Suprapubic skin (tissue), 4 donors: ENCODE data around the gene PLCB1.

Experiments
- CTCF ChIP-seq, 2 donors: fragments of 200-600 bp in 1 of 2; fragments of 450-650 bp in 1 of 2; sonication (generic) in 1 of 2; IDR thresholded peaks; one replicate each; pipeline ENCODE4 v1.5.1; 2016 to 2019; ENCODE audit warnings: antibody characterized with exemption in 2 of 2, mild to moderate bottlenecking in 1 of 2, moderate library complexity in 1 of 2
- POLR2A ChIP-seq, 2 donors: fragments of 450-650 bp; IDR thresholded peaks; one replicate each; pipeline ENCODE4 v1.6.1; 2017; ENCODE audit warnings: antibody characterized with exemption in 2 of 2, mild to moderate bottlenecking in 2 of 2, moderate library complexity in 2 of 2
- POLR2AphosphoS5 ChIP-seq, 3 donors: sonication (generic); formaldehyde crosslinking; IDR thresholded peaks; one replicate each; pipeline ENCODE4 v1.6.1; 2017; ENCODE audit warnings: antibody characterized with exemption in 3 of 3

DNA sequence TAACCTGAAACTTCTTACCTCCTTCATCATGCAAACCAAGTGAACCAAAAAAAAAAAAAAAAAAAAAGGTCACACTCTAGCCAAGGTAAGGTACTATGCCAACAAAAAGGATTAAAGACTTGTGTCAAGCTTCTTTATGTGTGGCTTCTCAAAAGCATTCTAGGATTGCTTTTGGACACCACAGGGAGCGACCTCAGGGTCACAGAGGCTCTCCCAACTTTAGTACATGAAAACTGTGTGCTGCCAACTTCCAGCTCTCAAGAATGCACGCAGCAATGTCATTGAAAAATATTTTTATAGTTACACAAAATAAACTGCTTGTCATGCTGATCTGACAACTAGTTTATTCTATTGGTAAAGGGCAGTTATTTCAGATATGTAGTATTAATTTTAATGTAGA, 243.8 kb downstream of the PLCB1 start:
- TF ChIP-seq POLR2A (IDR thresholded peaks at IDR 0.05) (no peak), CTCF (IDR thresholded peaks at IDR 0.05) (no peak), POLR2AphosphoS5 (IDR thresholded peaks at IDR 0.05) (no peak)
